PC-3 (cell line): ENCODE results near the gene NKD2. TPM values are rescaled to one million over a fixed set of nuclear protein-coding genes. Genes with fewer than 3 reads are reported as not detected.

ENCODE experiments used
- ATAC-seq: fragments of 200-7000 bp; cut with Tn5 transposase; 2 replicates; pipeline ENCODE4 v1.9.1; 2020; ENCODE audit warnings: mild to moderate bottlenecking, moderate library complexity
- BruUV-seq: library from RNA; stranded (reverse); fragments of 400-500 nt; replicated peaks from 2 replicates; lab custom pipeline; 2021; lab: Mats Ljungman, UMichigan
- CTCF ChIA-PET: fragments of 300-600 bp; sonication (Branson Sonifier 250); formaldehyde crosslinking; loops from one replicate; lab custom pipeline; 2022; ENCODE audit warnings: antibody characterized with exemption; lab: Charles Lee
- POLR2A ChIA-PET: fragments of 300-600 bp; sonication (Branson Sonifier 250); formaldehyde crosslinking; loops from one replicate; lab custom pipeline; 2022; ENCODE audit warnings: antibody characterized with exemption; ENCODE audit not compliant: unreplicated experiment; lab: Charles Lee
- DNase-seq: peaks from one replicate; pipeline ENCODE4 v3.0.0-alpha.2; 2015
- H2AFZ ChIP-seq: fragments of 300-600 bp; sonication (generic); 2 replicates; pipeline ENCODE4 v1.6.0; 2016; ENCODE audit warnings: antibody characterized with exemption, low read length
- H3F3A ChIP-seq: fragments of 300-600 bp; sonication (generic); one replicate; pipeline ENCODE4 v1.6.0; 2017; ENCODE audit warnings: antibody characterized with exemption, low read length, control low read depth, mild to moderate bottlenecking; ENCODE audit not compliant: unreplicated experiment
- H3K27ac ChIP-seq: fragments of 300-600 bp; sonication (generic); 2 replicates; pipeline ENCODE4 v1.5.1; 2016; ENCODE audit warnings: mild to moderate bottlenecking, low read length
- H3K27me3 ChIP-seq: fragments of 300-600 bp; sonication (generic); 2 replicates; pipeline ENCODE4 v1.6.1; 2016; ENCODE audit warnings: low read length, mixed read lengths
- H3K36me3 ChIP-seq: fragments of 300-600 bp; sonication (generic); 2 replicates; pipeline ENCODE4 v1.6.1; 2016; ENCODE audit warnings: low read depth, mixed run types, low read length, mixed read lengths
- H3K4me1 ChIP-seq: fragments of 300-600 bp; sonication (generic); 2 replicates; pipeline ENCODE4 v1.5.1; 2016; ENCODE audit warnings: low read length; ENCODE audit not compliant: insufficient read depth
- H3K4me2 ChIP-seq: fragments of 300-600 bp; sonication (generic); 2 replicates; pipeline ENCODE4 v1.6.0; 2016; ENCODE audit warnings: low read length
- H3K4me3 ChIP-seq: fragments of 300-600 bp; sonication (generic); 2 replicates; pipeline ENCODE4 v1.5.1; 2016; ENCODE audit warnings: mild to moderate bottlenecking, low read length, mixed read lengths
- H3K79me2 ChIP-seq: fragments of 300-600 bp; sonication (generic); 2 replicates; pipeline ENCODE4 v1.6.1; 2017; ENCODE audit warnings: low read length, mixed read lengths
- H3K9ac ChIP-seq: fragments of 300-600 bp; sonication (generic); 2 replicates; pipeline ENCODE4 v1.6.0; 2016; ENCODE audit warnings: mild to moderate bottlenecking, low read length
- H3K9me2 ChIP-seq: fragments of 300-600 bp; sonication (generic); replicated peaks from 2 replicates; pipeline ENCODE4 v1.6.1; 2016; ENCODE audit warnings: mixed run types, low read length, mixed read lengths
- H3K9me3 ChIP-seq: fragments of 300-600 bp; sonication (generic); 2 replicates; pipeline ENCODE4 v1.6.1; 2016; ENCODE audit warnings: low read length, mixed read lengths
- H4K20me1 ChIP-seq: fragments of 300-600 bp; sonication (generic); 2 replicates; pipeline ENCODE4 v1.6.1; 2016; ENCODE audit warnings: low read length, mixed read lengths
- EZH2 ChIP-seq: fragments of 300-600 bp; sonication (generic); IDR thresholded peaks from one replicate; pipeline ENCODE4 v1.6.1; 2017; ENCODE audit warnings: antibody characterized with exemption, mild to moderate bottlenecking, low read length; ENCODE audit not compliant: unreplicated experiment
- EZH2phosphoT487 ChIP-seq: fragments of 300-600 bp; sonication (generic); IDR thresholded peaks from 2 replicates; pipeline ENCODE4 v1.6.1; 2018; ENCODE audit warnings: mild to moderate bottlenecking, antibody characterized with exemption, low read length, borderline replicate concordance
- intact Hi-C: fragments of 100-400 bp; cut with micrococcal nuclease; formaldehyde crosslinking; loops from 2 replicates; pipeline ENCODE4 v1.9.0; 2023
- total RNA-seq: library from RNA; depleted of rRNA; stranded (reverse); fragments of >200 nt; gene quantifications from 2 replicates; pipeline ENCODE4 v1.2.3, GENCODE V29; 2014
- TF ChIP-seq, protein P1 (sequence below): fragments of 300-600 bp; sonication (generic); conservative IDR thresholded peaks from 2 replicates; pipeline ENCODE4 v1.5.1; 2017; ENCODE audit warnings: antibody characterized with exemption, low read depth, mild to moderate bottlenecking, low read length

The NKD2 gene
- total RNA-seq, 1 experiment from 2014 or later, result 1.6 TPM

DNA sequence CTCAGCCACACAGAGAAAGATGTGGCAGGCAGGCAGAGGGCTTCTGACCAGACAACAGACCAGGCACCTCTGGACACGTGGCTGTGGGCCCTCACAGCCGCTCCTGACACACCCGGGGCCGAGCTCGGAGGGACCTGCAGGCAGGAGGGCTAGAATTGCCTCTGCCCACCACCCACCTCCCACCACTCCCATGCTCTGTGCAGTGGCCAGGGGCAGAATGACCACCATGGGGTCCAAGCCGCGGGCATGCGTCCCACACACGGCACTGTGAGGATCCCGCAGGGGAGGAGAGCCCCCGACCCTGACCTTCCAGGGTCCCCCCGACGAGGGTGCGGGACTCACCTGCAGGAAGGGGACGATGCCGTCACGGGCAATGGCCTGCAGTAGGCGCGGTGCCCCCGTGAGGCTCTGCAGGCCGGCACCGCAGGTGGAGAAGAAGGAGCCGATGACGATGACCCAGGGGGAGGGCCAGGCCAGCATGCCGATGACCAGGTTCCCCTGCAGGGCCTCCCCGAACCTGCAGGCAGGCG, 69.0 kb downstream of the NKD2 start:
- Histone ChIP-seq H3K9me3 (no peaks in the 10 kb centered on the region), H3K27me3 (no peaks in the 10 kb centered on the region), H4K20me1 (no peaks in the 10 kb centered on the region), H3K27ac (no peak overlapping the region), H3K36me3 (peaks cover 17% of the 10 kb centered on the region; the same call in 1 of the 2 replicates), H3K79me2 (no peaks in the 10 kb centered on the region), H3K4me3 (no peak overlapping the region), H2AFZ (no peak overlapping the region), H3F3A (no peaks in the 10 kb centered on the region), H3K4me2 (no peak overlapping the region), H3K4me1 (no peaks in the 10 kb centered on the region), H3K9me2 (no peaks in the 10 kb centered on the region), H3K9ac (no peak overlapping the region)
- CTCF ChIA-PET, result no interaction called here
- no TSS peak for BruUV-seq
- no peak for TF ChIP-seq EZH2phosphoT487
- no peak for TF ChIP-seq EZH2
- TF ChIP-seq, protein P1, sequence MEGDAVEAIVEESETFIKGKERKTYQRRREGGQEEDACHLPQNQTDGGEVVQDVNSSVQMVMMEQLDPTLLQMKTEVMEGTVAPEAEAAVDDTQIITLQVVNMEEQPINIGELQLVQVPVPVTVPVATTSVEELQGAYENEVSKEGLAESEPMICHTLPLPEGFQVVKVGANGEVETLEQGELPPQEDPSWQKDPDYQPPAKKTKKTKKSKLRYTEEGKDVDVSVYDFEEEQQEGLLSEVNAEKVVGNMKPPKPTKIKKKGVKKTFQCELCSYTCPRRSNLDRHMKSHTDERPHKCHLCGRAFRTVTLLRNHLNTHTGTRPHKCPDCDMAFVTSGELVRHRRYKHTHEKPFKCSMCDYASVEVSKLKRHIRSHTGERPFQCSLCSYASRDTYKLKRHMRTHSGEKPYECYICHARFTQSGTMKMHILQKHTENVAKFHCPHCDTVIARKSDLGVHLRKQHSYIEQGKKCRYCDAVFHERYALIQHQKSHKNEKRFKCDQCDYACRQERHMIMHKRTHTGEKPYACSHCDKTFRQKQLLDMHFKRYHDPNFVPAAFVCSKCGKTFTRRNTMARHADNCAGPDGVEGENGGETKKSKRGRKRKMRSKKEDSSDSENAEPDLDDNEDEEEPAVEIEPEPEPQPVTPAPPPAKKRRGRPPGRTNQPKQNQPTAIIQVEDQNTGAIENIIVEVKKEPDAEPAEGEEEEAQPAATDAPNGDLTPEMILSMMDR, result no peak
- no peak for DNase-seq
- intact Hi-C loops, result no loop called here
- no peak for ATAC-seq
- POLR2A ChIA-PET, result no interaction called here

DNA sequence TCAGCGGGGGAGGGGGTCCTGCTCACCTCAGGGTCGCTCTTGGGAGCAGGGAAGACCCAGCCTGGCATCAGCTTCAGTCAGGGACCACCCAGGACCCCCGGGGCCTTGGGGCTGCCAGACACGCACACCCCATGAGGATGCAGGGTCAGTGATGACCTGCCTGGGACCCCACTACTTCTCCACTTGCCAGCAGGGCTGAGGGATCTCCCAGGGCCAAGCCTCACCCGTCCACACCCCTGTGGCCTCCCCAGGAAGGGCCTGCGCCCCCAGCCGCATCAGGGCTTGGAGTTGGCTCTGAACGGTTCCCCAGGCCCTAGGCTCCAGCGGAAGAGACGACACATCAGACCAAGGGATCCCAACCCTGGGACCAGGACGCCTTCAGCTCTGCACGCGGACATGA, 69.6 kb downstream of the NKD2 start:
- ATAC-seq (no peak), DNase-seq (no peak)
- TF ChIP-seq EZH2phosphoT487 (no peak), EZH2 (no peak)
- TF ChIP-seq, protein P1, result no peak
- H3K9me2 ChIP-seq, result no peaks in the 10 kb centered on the region
- H2AFZ ChIP-seq, result no peak overlapping the region
- POLR2A ChIA-PET, result no interaction called here
- no peaks in the 10 kb centered on the region for H3K4me1 ChIP-seq
- no peaks in the 10 kb centered on the region for H4K20me1 ChIP-seq
- no peaks in the 10 kb centered on the region for H3K27me3 ChIP-seq
- H3K9me3 ChIP-seq, result no peaks in the 10 kb centered on the region
- intact Hi-C loops, result no loop called here
- no peak overlapping the region for H3K27ac ChIP-seq
- no peak overlapping the region for H3K4me2 ChIP-seq
- no peak overlapping the region for H3K4me3 ChIP-seq
- H3F3A ChIP-seq, result no peaks in the 10 kb centered on the region
- CTCF ChIA-PET, result no interaction called here
- H3K9ac ChIP-seq, result no peak overlapping the region
- no peaks in the 10 kb centered on the region for H3K79me2 ChIP-seq
- peaks cover 17% of the 10 kb centered on the region; the same call in 1 of the 2 replicates for H3K36me3 ChIP-seq
- no TSS peak for BruUV-seq

DNA sequence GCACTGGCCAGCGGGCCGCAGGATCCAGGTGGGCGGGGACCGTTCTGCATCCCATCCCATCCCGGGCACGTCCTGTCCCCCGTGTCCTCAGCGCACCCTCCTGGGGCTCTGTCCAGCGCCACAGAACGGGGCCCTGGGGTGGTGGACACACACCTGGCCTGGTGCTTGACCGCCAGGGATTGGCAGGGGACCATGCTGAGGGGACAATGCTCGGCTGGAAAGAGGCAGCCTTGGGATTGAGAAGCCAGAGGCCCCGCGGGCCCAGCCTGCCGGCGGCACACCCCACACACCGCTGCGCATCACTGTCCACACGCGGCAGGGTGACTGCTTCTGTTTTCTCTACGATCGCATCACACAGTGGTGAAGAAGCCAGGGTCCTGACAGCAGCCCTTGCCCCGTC, 70.2 kb downstream of the NKD2 start:
- Histone ChIP-seq H3K36me3 (peaks cover 13% of the 10 kb centered on the region; the same call in 1 of the 2 replicates), H3K9ac (no peak overlapping the region), H3K9me2 (no peaks in the 10 kb centered on the region), H3K4me2 (no peak overlapping the region), H3K4me3 (no peak overlapping the region), H4K20me1 (no peaks in the 10 kb centered on the region), H3F3A (no peaks in the 10 kb centered on the region), H3K27ac (no peak overlapping the region), H3K79me2 (no peaks in the 10 kb centered on the region), H3K9me3 (no peaks in the 10 kb centered on the region), H3K4me1 (no peaks in the 10 kb centered on the region), H3K27me3 (no peaks in the 10 kb centered on the region), H2AFZ (no peak overlapping the region)
- no TSS peak for BruUV-seq
- ChIA-PET POLR2A (no interaction called here), CTCF (no interaction called here)
- ATAC-seq (no peak), DNase-seq (no peak)
- TF ChIP-seq, protein P1, result no peak
- TF ChIP-seq EZH2phosphoT487, result no peak
- intact Hi-C loops, result no loop called here
